ENCODE data around the gene GJD2. TPM values are rescaled to one million over a fixed set of nuclear protein-coding genes. Genes with fewer than 3 reads are reported as not detected.

The GJD2 gene
- total RNA-seq, 1 experiment from 2014 or later = not detected

GRCh38 chr15:34718681-34719665, 35.8 kb downstream of the GJD2 start:
- no TSS peak for BruUV-seq (replicated peaks)
- Histone ChIP-seq H3K27me3 (ENCODE audit: control insufficient read depth, insufficient read depth, low read length) (peaks cover 12% of the 10 kb centered on the region), H3K4me3 (ENCODE audit: low read depth in 2 of 2, low read length in 2 of 2) (no peak overlapping the region), H3K36me3 (ENCODE audit: control insufficient read depth, insufficient read depth, low read length) (no peaks in the 10 kb centered on the region), H3K9me3 (ENCODE audit: control insufficient read depth, insufficient read depth, low read depth, low read length) (no peaks in the 10 kb centered on the region), H3K27ac (ENCODE audit: low read length) (no peak overlapping the region), H3K4me1 (ENCODE audit: control insufficient read depth, insufficient read depth, low read length) (no peaks in the 10 kb centered on the region)
- ChIA-PET CTCF (no interaction called here), POLR2A (no interaction called here)
- TF ChIP-seq POLR2AphosphoS5 (IDR thresholded peaks at IDR 0.05; ENCODE audit: low read depth, low read length) = no peak
- no peak for TF ChIP-seq SIN3A (IDR thresholded peaks at IDR 0.05; ENCODE audit: borderline replicate concordance, insufficient read depth, low read depth, low read length)
- TF ChIP-seq, protein P1, sequence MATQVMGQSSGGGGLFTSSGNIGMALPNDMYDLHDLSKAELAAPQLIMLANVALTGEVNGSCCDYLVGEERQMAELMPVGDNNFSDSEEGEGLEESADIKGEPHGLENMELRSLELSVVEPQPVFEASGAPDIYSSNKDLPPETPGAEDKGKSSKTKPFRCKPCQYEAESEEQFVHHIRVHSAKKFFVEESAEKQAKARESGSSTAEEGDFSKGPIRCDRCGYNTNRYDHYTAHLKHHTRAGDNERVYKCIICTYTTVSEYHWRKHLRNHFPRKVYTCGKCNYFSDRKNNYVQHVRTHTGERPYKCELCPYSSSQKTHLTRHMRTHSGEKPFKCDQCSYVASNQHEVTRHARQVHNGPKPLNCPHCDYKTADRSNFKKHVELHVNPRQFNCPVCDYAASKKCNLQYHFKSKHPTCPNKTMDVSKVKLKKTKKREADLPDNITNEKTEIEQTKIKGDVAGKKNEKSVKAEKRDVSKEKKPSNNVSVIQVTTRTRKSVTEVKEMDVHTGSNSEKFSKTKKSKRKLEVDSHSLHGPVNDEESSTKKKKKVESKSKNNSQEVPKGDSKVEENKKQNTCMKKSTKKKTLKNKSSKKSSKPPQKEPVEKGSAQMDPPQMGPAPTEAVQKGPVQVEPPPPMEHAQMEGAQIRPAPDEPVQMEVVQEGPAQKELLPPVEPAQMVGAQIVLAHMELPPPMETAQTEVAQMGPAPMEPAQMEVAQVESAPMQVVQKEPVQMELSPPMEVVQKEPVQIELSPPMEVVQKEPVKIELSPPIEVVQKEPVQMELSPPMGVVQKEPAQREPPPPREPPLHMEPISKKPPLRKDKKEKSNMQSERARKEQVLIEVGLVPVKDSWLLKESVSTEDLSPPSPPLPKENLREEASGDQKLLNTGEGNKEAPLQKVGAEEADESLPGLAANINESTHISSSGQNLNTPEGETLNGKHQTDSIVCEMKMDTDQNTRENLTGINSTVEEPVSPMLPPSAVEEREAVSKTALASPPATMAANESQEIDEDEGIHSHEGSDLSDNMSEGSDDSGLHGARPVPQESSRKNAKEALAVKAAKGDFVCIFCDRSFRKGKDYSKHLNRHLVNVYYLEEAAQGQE (IDR thresholded peaks at IDR 0.05; ENCODE audit: insufficient read depth in 1 of 2, low read depth in 2 of 2, low read length in 1 of 2) = no peak
- TF ChIP-seq, protein P2, sequence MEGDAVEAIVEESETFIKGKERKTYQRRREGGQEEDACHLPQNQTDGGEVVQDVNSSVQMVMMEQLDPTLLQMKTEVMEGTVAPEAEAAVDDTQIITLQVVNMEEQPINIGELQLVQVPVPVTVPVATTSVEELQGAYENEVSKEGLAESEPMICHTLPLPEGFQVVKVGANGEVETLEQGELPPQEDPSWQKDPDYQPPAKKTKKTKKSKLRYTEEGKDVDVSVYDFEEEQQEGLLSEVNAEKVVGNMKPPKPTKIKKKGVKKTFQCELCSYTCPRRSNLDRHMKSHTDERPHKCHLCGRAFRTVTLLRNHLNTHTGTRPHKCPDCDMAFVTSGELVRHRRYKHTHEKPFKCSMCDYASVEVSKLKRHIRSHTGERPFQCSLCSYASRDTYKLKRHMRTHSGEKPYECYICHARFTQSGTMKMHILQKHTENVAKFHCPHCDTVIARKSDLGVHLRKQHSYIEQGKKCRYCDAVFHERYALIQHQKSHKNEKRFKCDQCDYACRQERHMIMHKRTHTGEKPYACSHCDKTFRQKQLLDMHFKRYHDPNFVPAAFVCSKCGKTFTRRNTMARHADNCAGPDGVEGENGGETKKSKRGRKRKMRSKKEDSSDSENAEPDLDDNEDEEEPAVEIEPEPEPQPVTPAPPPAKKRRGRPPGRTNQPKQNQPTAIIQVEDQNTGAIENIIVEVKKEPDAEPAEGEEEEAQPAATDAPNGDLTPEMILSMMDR (IDR thresholded peaks at IDR 0.05) = no peak
- no peak for ATAC-seq
- no peak for DNase-seq (ENCODE audit: low read depth, low spot score)
- in situ Hi-C loops (cut with HindIII; ENCODE audit: low pct_unique_long_range_greater_than_20kb, low sequenced_read_pairs) = no loop called here
- intact Hi-C loops (cut with micrococcal nuclease; ENCODE audit: unreplicated experiment) = no loop called here

DNA sequence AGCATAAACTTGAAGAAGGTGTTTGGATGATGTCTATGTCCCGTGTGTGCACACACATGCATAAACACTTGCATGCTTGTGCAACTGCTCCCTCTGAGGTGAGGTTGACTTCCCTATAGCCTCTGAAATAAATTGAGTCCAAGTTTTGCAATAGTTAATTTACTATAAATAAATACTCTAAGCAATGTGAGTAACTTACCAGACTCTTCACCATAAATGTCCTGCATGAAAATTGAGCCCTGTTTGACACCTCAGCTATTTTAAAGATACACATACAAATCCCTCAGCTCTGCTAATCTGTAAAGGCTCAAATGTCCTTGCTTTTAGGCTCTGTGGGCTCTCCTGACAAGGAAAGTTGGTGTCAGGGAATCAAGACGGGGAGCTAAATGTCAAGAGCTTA, 37.1 kb downstream of the GJD2 start:
- CTCF ChIA-PET = no interaction called here
- H3K27me3 ChIP-seq (ENCODE audit: control insufficient read depth, insufficient read depth, low read length) = peaks cover 16% of the 10 kb centered on the region
- intact Hi-C loops (cut with micrococcal nuclease; ENCODE audit: unreplicated experiment) (no loop called here), in situ Hi-C loops (cut with HindIII; ENCODE audit: low pct_unique_long_range_greater_than_20kb, low sequenced_read_pairs) (no loop called here)
- POLR2A ChIA-PET = no interaction called here
- H3K36me3 ChIP-seq (ENCODE audit: control insufficient read depth, insufficient read depth, low read length) = no peaks in the 10 kb centered on the region
- no peak overlapping the region for H3K4me3 ChIP-seq (ENCODE audit: low read depth in 2 of 2, low read length in 2 of 2)
- BruUV-seq (replicated peaks) = no TSS peak
- DNase-seq (ENCODE audit: low read depth, low spot score) (no peak), ATAC-seq (no peak)
- no peaks in the 10 kb centered on the region for H3K9me3 ChIP-seq (ENCODE audit: control insufficient read depth, insufficient read depth, low read depth, low read length)
- TF ChIP-seq, protein P1 (IDR thresholded peaks at IDR 0.05; ENCODE audit: insufficient read depth in 1 of 2, low read depth in 2 of 2, low read length in 1 of 2) = no peak
- TF ChIP-seq SIN3A (IDR thresholded peaks at IDR 0.05; ENCODE audit: borderline replicate concordance, insufficient read depth, low read depth, low read length) = no peak
- no peak for TF ChIP-seq TCF7L2 (IDR thresholded peaks at IDR 0.05; ENCODE audit: low read depth, low read length)
- no peak for TF ChIP-seq POLR2AphosphoS5 (IDR thresholded peaks at IDR 0.05; ENCODE audit: low read depth, low read length)
- TF ChIP-seq, protein P2 (IDR thresholded peaks at IDR 0.05) = no peak
- no peak overlapping the region for H3K27ac ChIP-seq (ENCODE audit: low read length)
- H3K4me1 ChIP-seq (ENCODE audit: control insufficient read depth, insufficient read depth, low read length) = no peaks in the 10 kb centered on the region

Data from Panc1 (cell line).